Body of pancreas (tissue), 4 donors: ENCODE results near the gene CUL4A.

ENCODE experiments used
- POLR2A ChIP-seq, 3 donors: fragments of 450-650 bp; IDR thresholded peaks; one replicate each; pipeline ENCODE4 v1.6.1; 2016; ENCODE audit warnings: antibody characterized with exemption in 3 of 3, mild to moderate bottlenecking in 2 of 3
- TF ChIP-seq, protein P1 (sequence below), 7 experiments: fragments of 450-650 bp in 4 of 7; fragments of 200-600 bp in 3 of 7; sonication (generic) in 3 of 7; IDR thresholded peaks; one replicate each; pipeline ENCODE4 v1.5.1; 2016 to 2019; ENCODE audit warnings: antibody characterized with exemption in 7 of 7

GRCh38 chr13:113210833-113211232 is 1.4 kb downstream of the CUL4A start:
- TF ChIP-seq, protein P1, sequence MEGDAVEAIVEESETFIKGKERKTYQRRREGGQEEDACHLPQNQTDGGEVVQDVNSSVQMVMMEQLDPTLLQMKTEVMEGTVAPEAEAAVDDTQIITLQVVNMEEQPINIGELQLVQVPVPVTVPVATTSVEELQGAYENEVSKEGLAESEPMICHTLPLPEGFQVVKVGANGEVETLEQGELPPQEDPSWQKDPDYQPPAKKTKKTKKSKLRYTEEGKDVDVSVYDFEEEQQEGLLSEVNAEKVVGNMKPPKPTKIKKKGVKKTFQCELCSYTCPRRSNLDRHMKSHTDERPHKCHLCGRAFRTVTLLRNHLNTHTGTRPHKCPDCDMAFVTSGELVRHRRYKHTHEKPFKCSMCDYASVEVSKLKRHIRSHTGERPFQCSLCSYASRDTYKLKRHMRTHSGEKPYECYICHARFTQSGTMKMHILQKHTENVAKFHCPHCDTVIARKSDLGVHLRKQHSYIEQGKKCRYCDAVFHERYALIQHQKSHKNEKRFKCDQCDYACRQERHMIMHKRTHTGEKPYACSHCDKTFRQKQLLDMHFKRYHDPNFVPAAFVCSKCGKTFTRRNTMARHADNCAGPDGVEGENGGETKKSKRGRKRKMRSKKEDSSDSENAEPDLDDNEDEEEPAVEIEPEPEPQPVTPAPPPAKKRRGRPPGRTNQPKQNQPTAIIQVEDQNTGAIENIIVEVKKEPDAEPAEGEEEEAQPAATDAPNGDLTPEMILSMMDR (IDR thresholded peaks at IDR 0.05), result no peak
- no peak for TF ChIP-seq POLR2A (IDR thresholded peaks at IDR 0.05)
